Activated T-helper 2 cell treated with anti-CD3 and anti-CD28 coated beads, Interferon-gamma antibody, Interleukin-2, Interleukin-4, amounts not matched to agents 10 μg/mL and 5 μg/mL and 100 μg/mL, durations not matched to agents 14 hours and 24 hours and 36 hours (primary cell): ENCODE results near the gene UROD. TPM values are rescaled to one million over a fixed set of nuclear protein-coding genes. Genes with fewer than 3 reads are reported as not detected.
"Not testable (repeated sequence)": the region's sequence is repeated elsewhere in the genome, so short reads cannot be mapped to it uniquely, and the experiment has no call there.

ENCODE experiments used
- DNase-seq: peaks from one replicate; pipeline ENCODE4 v3.0.0; 2021; ENCODE audit warnings: low spot score
- H3K27ac Mint-ChIP-seq: one replicate; pipeline ENCODE4 v1.8.0; 2021; ENCODE audit warnings: mixed read lengths
- H3K27me3 Mint-ChIP-seq: one replicate; pipeline ENCODE4 v1.8.0; 2021; ENCODE audit warnings: low read depth, mixed read lengths
- H3K36me3 Mint-ChIP-seq: one replicate; pipeline ENCODE4 v1.8.0; 2021; ENCODE audit warnings: low read depth, mixed read lengths
- H3K4me1 Mint-ChIP-seq: one replicate; pipeline ENCODE4 v1.8.0; 2021; ENCODE audit warnings: low read depth, mixed read lengths
- H3K4me3 Mint-ChIP-seq: one replicate; pipeline ENCODE4 v1.8.0; 2021; ENCODE audit warnings: low read depth, mild to moderate bottlenecking, moderate library complexity, mixed read lengths
- H3K9me3 Mint-ChIP-seq: one replicate; pipeline ENCODE4 v1.8.0; 2021; ENCODE audit warnings: mixed read lengths
- intact Hi-C: fragments of 100-400 bp; cut with micrococcal nuclease; formaldehyde crosslinking; loops from one replicate; pipeline ENCODE4 v1.15.1; 2023
- total RNA-seq: library from RNA; stranded (reverse); gene quantifications from 2 replicates; pipeline ENCODE4 v1.2.3, GENCODE V29; 2022

Gene UROD
- total RNA-seq: 84.8 and 85.9 TPM in 2 replicates

DNA sequence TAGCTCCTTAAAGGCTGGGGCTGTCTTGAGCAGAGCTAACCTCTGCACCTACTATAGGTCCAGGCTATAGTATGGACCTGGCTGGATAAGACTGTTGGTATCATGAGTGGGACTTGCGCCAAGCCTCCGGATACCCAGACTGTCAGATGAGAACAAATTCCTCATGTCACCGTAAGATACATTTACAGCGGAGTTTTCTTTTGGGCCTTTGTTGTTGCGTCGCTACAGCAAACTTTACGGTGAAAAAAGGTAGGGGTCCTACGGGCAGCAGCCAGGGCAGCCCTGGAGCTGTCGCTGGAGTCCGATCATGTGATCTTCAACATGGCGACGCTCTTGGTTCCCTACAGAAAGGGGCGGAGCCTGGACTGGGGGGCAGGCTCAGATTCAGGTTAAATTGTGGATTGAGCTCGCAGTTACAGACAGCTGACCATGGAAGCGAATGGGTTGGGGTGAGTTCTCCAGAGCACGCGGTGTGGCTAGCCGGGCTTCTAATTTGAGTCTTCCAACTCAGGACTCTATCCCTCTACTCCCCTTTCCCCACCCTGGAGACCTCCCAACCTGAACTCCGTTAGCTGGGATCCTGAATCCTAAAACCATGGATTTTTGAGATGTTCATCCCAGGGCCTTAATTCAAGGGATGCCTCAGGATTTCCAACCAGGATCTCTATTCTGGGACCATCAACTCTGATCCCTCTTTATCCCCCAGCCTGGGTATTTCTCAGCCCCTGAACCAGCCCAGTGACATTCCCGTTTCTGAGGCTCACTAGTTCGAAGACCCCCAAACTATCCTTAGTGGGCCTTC, at the start of gene UROD:
Gene UROD, plus strand, starts transcription at position 418 of the 802 bp plus-strand sequence. Its CDS starts 12 bp downstream, at position 430.
- Mint-ChIP-seq H3K27me3 (no peaks in the 10 kb centered on the region), H3K9me3 (no peaks in the 10 kb centered on the region), H3K36me3 (peaks cover 25% of the 10 kb centered on the region), H3K4me3 (peak within 1 kb of the TSS; percentile 78), H3K4me1 (peaks cover 34% of the 10 kb centered on the region), H3K27ac (peak within 1 kb of the TSS; percentile 92)
- intact Hi-C loops: loop anchor here (1.0 to 10.0 kb wide), 13 partner anchors 26 to 793 kb away; partner anchors contain the start of genes BEST4, EIF2B3, GPBP1L1 and MAST2
- peak; percentile 89 for DNase-seq

DNA sequence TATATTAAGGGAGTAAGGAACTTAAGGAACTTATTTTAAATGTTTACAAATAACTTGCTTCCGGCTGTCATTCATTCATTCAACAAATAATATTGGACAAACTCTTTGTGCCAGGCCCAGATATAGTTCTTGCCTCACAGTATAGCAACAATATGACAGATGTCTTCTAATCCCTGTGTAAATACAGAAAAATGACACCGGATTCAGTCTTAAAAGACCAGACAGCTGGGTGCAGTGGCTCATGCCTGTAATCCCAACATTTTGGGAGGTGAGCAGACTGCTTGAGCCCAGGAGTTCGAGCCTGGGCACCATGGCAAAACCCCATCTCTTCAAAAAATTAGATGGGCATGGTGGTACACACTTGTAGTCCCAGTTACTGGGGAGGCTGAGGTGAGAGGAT, 49.3 kb upstream of the UROD start:
- Mint-ChIP-seq H3K4me3 (no peak overlapping the region), H3K4me1 (no peaks in the 10 kb centered on the region), H3K9me3 (no peaks in the 10 kb centered on the region), H3K36me3 (peaks cover 10% of the 10 kb centered on the region), H3K27ac (no peak overlapping the region), H3K27me3 (no peaks in the 10 kb centered on the region)
- no peak for DNase-seq
- intact Hi-C loops: no loop called here

DNA sequence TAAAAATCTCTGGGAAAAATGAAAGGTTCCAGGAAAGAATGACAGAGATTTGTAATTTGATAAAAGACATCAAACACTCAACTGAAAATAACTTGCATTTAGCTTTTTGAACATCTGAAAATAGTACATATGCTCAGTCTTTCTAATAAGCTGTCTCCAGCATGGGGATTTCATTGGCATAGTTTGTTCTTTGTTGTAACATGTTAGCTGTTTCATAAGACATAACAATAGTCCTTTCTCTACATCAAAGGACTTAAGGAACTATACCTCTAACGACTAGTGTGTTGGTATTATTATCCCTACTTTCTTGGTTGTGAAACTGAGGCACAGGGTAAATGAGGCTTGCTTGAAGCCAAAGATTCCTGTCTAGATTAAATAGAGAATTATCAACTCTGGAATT, 47.7 kb upstream of the UROD start:
- Mint-ChIP-seq H3K4me1 (no peaks in the 10 kb centered on the region), H3K9me3 (no peaks in the 10 kb centered on the region), H3K4me3 (no peak overlapping the region), H3K36me3 (peaks cover 10% of the 10 kb centered on the region), H3K27ac (no peak overlapping the region), H3K27me3 (no peaks in the 10 kb centered on the region)
- intact Hi-C loops: no loop called here
- no peak for DNase-seq

DNA sequence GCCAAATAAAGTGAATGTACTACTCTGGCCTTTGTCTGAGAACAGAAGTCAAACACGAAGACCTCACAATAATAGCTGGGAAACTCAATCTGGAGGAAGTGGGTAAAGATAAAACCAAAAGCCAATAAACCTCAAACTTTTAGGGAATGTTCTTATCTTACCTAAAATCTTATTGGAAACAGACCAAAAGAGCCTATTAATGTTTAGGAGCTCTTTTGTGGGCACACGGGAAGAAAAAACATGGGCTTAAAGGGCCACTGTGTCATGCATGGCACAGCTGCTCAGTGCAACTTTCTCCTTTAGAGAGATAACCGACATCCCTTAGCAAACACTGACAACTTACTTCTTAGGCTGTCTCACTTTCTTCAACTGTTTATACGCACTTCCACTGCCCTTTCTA, 41.7 kb upstream of the UROD start:
- Mint-ChIP-seq H3K9me3 (no peaks in the 10 kb centered on the region), H3K27me3 (no peaks in the 10 kb centered on the region), H3K4me1 (peaks cover 2% of the 10 kb centered on the region), H3K27ac (no peak overlapping the region), H3K4me3 (no peak overlapping the region), H3K36me3 (peaks cover 25% of the 10 kb centered on the region)
- no peak for DNase-seq
- intact Hi-C loops: no loop called here

DNA sequence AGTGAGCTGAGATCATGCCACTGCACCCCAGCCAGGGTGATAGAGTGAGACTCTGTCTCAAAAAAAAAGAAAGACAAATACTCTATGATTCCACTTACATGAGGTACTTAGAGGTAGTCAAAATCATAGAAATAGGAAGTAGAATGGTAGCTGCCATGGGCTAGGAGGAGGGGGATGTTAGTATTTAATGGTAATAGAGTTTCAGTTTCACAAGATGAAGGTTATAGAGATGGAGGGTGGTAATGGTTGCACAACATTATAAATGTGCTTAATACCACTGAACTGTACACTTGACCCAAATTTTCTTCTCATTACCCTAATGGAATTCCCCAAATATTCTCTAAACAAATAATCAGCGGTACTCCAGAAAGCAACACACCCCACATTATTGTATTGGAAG, 38.4 kb upstream of the UROD start:
- Mint-ChIP-seq H3K4me3 (no peak overlapping the region), H3K9me3 (peaks cover 9% of the 10 kb centered on the region), H3K27ac (no peak overlapping the region), H3K36me3 (peaks cover 56% of the 10 kb centered on the region), H3K27me3 (no peaks in the 10 kb centered on the region), H3K4me1 (peaks cover 2% of the 10 kb centered on the region)
- intact Hi-C loops: no loop called here
- no peak for DNase-seq

DNA sequence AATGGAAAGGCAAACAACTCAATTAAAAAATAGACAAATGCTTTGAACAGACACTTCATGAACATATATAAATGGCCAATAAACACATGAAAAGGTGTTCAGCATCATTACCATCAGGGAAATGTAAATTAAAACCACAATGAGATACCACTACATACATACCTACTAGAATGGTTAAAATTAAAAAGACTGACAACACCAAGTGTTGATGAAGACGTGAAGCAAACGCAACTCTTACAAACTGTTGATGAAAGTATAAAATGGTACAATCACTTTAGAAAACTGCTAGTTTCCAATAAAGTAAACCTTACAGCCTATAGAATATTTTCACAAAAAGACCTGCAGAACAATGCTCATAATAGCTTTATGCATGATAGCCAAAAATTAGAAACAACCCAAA, 35.8 kb upstream of the UROD start:
- Mint-ChIP-seq H3K27me3 (no peaks in the 10 kb centered on the region), H3K27ac (no peak overlapping the region), H3K9me3 (peaks cover 9% of the 10 kb centered on the region), H3K4me3 (no peak overlapping the region), H3K4me1 (peaks cover 2% of the 10 kb centered on the region), H3K36me3 (peaks cover 64% of the 10 kb centered on the region)
- intact Hi-C loops: no loop called here
- DNase-seq: no peak

DNA sequence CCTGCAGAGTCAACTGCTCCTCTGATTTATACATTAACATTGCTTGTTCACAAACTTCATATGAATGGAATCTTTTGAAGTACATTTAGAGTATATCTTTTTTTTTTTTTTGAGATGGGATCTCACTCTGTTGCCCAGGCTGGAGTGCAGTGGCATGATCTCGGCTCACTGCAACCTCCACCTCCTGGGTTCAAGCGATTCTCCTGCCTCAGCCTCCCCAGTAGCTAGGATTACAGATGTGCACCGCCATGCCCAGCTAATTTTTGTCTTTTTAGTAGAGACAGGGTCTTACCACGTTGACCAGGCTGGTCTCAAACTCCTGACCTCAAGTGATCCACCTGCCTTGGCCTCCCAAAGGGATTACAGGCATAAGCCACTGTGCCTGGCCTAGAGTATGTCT, 34.7 kb upstream of the UROD start:
- H3K4me1 Mint-ChIP-seq, H3K9me3 Mint-ChIP-seq, intact Hi-C loops, H3K4me3 Mint-ChIP-seq, H3K27ac Mint-ChIP-seq, H3K27me3 Mint-ChIP-seq, DNase-seq: not testable (repeated sequence)
- H3K36me3 Mint-ChIP-seq: peaks cover 58% of the 10 kb centered on the region

DNA sequence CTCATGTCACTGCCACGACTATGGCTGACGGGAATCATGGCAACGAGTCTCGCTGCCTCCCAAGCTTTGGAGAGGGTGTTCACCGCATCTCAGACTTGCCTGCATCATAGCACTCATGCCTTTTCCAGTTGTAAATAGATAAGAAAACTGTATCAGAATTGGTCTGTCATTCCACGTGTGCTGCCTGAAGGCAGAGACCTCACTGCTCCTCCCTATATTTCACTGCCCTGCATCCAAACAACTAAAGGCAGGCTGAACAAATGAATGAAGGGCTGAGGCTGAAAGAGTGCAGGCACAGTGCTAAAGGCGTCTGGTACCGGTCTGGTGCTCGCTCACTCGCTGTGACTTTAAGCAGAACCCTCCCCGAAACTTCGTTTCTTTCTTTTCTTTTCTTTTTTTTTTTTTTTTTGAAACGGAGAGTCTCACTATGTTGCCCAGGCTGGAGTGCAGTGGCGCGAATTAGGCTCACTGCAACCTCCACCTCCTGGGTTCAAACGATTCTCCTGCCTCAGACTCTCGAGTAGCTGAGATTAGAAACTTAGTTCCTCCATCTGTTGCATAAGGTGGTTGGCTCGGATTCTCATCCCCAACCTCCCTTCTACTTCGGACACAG, 26.2 kb upstream of the UROD start:
- Mint-ChIP-seq H3K27me3 (no peaks in the 10 kb centered on the region), H3K4me3 (peak overlapping the region; percentile 97), H3K36me3 (peaks cover 14% of the 10 kb centered on the region), H3K27ac (peak overlapping the region; percentile 87), H3K9me3 (no peaks in the 10 kb centered on the region), H3K4me1 (peaks cover 15% of the 10 kb centered on the region)
- no peak for DNase-seq
- intact Hi-C loops: loop anchor here (1.0 to 5.0 kb wide), 2 partner anchors 26 to 149 kb away; partner anchors contain the start of gene UROD

DNA sequence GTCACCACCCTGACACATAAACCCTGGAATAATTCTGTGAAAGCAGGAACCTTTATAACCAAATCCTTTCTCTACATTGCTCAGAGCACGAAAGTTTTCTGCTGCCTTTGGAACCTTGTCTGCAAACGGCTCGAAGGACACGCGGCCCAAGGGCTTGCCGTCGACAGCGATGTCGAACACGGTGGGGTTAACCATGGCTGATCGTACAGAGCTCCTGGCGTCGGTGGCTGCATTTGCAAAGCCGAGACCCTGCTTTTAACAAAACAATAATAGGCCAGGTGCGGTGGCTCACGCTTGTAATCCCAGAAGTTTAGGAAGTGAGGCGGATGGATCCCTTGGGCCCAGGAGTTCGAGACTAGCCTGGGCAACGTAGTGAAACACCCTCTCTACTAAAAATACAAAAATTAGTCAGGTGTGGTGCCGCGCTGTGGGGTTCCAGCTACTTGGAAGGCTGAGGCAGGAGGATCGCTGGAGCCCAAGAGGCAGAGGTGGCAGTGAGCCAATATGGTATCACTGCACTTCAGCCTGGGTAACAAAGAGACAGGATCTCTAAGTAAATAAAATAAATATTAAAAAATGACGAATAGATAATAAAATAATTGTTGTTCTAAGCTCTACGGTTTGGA, 23.4 kb upstream of the UROD start:
- Mint-ChIP-seq H3K27me3 (peaks cover 6% of the 10 kb centered on the region), H3K4me1 (peaks cover 13% of the 10 kb centered on the region), H3K4me3 (no peak overlapping the region), H3K36me3 (peaks cover 8% of the 10 kb centered on the region), H3K27ac (no peak overlapping the region), H3K9me3 (no peaks in the 10 kb centered on the region)
- intact Hi-C loops: loop anchor here (5.0 kb wide), 1 partner anchor 151 kb away; no protein-coding TSS in a partner anchor
- DNase-seq: no peak

DNA sequence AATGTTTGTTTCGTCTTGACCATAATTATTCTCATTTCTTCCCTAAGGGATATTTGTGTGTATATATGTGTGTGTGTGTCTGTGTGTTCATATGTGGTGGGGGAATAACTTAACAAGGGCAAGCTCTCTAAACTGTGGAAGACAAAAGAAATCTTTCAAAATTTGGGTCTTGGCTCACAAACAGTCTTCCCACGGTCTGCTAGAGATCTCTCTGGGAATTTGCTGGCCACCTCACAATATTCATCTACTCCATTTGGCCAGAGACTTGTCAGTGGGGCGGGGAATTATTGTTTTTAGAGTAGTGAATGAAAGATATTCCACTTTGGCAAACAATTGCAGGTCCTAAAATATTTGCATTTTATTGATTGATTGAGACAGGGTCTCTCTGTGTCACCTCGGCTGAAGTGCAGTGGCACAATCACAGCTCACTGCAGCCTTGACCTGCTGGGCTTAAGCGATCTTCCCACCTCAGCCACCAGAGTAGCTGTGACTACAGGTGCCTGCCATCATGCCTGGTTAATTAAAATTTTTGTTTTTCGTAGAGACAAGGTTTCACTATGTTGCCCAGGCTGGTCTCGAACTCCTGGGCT, 17.6 kb upstream of the UROD start:
- DNase-seq: no peak
- intact Hi-C loops: no loop called here
- no peaks in the 10 kb centered on the region for H3K36me3 Mint-ChIP-seq
- H3K9me3 Mint-ChIP-seq: no peaks in the 10 kb centered on the region
- H3K27me3 Mint-ChIP-seq: peaks cover 8% of the 10 kb centered on the region
- H3K4me1 Mint-ChIP-seq: no peaks in the 10 kb centered on the region
- H3K27ac Mint-ChIP-seq: no peak overlapping the region
- no peak overlapping the region for H3K4me3 Mint-ChIP-seq

DNA sequence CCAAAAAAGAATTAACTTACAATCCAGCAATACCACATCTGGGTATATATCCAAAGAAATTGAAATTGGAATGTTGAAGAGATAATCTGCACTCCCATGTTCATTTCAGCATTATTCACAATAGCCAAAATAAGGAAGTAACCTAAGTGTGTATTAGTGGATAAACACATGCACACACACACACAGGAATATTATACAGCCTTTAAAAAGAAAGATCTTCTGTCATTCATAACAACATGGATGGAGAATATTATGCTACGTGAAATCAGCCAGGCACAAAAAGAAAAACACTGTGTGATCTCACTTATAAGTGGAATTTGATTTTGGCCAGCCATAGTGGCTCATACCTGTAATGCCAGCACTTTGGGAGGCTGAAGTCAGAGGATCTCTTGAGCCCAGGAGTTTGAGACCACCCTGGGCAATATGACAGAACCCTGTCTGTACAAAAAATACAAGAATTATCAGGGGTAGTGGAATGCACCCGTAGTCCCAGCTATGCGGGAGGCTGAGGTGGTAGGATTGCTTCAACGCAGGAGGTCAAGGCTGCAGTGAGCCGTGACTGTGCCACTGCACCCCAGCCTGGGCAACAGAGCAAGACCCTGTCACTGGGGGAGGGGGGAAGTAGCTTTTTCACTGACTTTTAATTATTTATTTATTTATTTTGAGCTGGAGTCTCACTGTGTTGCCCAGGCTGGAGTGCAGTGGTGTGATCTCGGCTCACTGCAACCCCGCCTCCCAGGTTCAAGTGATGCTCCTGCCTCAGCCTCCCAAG, 16.4 kb upstream of the UROD start:
- peaks cover 8% of the 10 kb centered on the region for H3K27me3 Mint-ChIP-seq
- H3K9me3 Mint-ChIP-seq: no peaks in the 10 kb centered on the region
- no peak overlapping the region for H3K27ac Mint-ChIP-seq
- no peak overlapping the region for H3K4me3 Mint-ChIP-seq
- H3K36me3 Mint-ChIP-seq: no peaks in the 10 kb centered on the region
- intact Hi-C loops: no loop called here
- H3K4me1 Mint-ChIP-seq: peaks cover 4% of the 10 kb centered on the region
- no peak for DNase-seq

DNA sequence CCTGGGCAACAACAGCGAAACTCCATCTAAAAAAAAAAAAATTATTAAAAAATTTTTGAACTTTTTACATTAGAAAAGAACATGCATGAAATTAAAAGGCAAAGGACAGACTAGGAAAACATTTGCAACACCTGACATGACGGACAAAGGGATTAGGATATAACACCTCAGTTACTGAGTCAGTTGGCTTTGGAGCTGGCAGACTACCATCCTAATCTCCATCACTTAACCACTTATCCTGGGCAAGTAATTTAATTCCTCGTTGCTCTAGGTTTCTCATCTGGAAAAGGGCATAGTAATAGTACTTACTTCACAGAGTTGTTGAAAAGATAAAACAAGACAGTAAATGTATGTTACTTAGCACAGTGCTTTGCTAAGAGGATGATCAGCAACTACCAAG, 12.8 kb upstream of the UROD start:
- intact Hi-C loops: no loop called here
- peaks cover under 1% of the 10 kb centered on the region for H3K27me3 Mint-ChIP-seq
- no peak overlapping the region for H3K27ac Mint-ChIP-seq
- no peak overlapping the region for H3K4me3 Mint-ChIP-seq
- no peak for DNase-seq
- peaks cover 14% of the 10 kb centered on the region for H3K36me3 Mint-ChIP-seq
- H3K9me3 Mint-ChIP-seq: no peaks in the 10 kb centered on the region
- peaks cover 8% of the 10 kb centered on the region for H3K4me1 Mint-ChIP-seq
